Peyer's patch (tissue), 4 donors: ENCODE data around the gene KCNIP4.

ENCODE experiments used
- POLR2A ChIP-seq, 2 donors: fragments of 450-650 bp; IDR thresholded peaks; one replicate each; pipeline ENCODE4 v1.5.1; 2017; ENCODE audit warnings: antibody characterized with exemption in 2 of 2, mild to moderate bottlenecking in 2 of 2, moderate library complexity in 2 of 2
- TF ChIP-seq, protein P1 (sequence below), 6 experiments: fragments of 450-650 bp in 4 of 6; fragments of 200-600 bp in 2 of 6; sonication (generic) in 1 of 6; IDR thresholded peaks; one replicate each; pipeline ENCODE4 v1.5.1; 2017 to 2019; ENCODE audit warnings: antibody characterized with exemption in 6 of 6, mild to moderate bottlenecking in 3 of 6, moderate library complexity in 1 of 6

DNA sequence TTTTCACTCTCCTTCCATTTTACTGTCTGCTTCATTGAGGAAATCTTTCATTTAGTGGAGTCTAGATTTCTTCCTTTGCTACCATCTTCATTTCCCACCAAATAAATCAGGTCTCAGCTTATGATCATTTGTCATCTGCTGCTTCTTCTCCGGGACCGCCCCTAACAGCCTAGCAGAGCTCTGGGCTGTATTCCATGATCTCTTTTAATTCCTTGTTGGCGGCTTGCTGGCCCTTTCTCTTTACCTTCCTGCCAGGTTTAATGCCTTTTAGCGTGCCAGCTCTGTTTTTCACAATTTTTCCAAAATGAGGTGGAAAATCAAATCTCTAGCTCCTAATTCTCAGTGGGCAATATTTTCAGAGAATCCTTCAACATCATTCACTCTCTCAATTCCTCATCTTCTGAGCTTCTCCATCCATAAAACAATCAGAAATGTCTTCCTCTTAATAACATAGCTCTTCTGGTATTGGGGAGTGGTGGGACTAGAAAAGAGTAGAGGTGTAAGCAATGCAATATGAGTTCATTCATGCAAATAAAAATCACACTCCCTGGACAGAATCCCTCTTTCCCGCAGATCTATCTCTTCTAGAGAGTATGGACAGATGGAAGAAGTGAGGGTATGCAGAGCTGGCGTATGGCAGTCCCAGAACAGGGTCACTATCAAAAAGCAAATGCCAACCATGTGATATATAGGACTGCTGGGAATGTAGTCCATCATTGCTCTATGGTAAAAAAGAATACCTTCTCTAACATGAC is 491.3 kb downstream of the KCNIP4 start:
- TF ChIP-seq, protein P1, sequence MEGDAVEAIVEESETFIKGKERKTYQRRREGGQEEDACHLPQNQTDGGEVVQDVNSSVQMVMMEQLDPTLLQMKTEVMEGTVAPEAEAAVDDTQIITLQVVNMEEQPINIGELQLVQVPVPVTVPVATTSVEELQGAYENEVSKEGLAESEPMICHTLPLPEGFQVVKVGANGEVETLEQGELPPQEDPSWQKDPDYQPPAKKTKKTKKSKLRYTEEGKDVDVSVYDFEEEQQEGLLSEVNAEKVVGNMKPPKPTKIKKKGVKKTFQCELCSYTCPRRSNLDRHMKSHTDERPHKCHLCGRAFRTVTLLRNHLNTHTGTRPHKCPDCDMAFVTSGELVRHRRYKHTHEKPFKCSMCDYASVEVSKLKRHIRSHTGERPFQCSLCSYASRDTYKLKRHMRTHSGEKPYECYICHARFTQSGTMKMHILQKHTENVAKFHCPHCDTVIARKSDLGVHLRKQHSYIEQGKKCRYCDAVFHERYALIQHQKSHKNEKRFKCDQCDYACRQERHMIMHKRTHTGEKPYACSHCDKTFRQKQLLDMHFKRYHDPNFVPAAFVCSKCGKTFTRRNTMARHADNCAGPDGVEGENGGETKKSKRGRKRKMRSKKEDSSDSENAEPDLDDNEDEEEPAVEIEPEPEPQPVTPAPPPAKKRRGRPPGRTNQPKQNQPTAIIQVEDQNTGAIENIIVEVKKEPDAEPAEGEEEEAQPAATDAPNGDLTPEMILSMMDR (IDR thresholded peaks at IDR 0.05) = no peak
- TF ChIP-seq POLR2A (IDR thresholded peaks at IDR 0.05) = no peak
